ENCODE measurements around the gene DMRTB1.

DNA sequence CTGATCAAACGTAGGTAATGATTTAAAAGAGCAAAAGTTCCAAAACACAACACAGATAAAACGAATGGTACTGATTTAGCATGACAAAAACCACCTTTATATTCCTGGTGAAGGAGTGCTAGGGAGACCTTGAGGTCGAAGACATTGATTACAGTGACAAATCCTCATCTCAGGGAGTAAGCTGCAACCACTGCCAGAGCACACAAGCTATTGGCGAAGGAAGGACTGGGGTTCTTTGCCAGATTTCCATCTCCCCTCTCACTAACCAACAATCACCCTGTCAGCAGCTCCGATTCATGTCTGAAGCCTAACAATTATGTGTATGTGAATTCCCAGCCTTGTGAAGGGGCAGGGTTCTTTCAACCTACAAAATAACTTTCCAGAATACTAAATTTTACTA, 40.2 kb upstream of the DMRTB1 start:
- TF ChIP-seq, protein P1, sequence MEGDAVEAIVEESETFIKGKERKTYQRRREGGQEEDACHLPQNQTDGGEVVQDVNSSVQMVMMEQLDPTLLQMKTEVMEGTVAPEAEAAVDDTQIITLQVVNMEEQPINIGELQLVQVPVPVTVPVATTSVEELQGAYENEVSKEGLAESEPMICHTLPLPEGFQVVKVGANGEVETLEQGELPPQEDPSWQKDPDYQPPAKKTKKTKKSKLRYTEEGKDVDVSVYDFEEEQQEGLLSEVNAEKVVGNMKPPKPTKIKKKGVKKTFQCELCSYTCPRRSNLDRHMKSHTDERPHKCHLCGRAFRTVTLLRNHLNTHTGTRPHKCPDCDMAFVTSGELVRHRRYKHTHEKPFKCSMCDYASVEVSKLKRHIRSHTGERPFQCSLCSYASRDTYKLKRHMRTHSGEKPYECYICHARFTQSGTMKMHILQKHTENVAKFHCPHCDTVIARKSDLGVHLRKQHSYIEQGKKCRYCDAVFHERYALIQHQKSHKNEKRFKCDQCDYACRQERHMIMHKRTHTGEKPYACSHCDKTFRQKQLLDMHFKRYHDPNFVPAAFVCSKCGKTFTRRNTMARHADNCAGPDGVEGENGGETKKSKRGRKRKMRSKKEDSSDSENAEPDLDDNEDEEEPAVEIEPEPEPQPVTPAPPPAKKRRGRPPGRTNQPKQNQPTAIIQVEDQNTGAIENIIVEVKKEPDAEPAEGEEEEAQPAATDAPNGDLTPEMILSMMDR (IDR thresholded peaks at IDR 0.05) = no peak
- no peak for TF ChIP-seq EZH2 (IDR thresholded peaks at IDR 0.05; ENCODE audit: borderline replicate concordance, insufficient read depth, low read depth, low read length, poor library complexity, severe bottlenecking)
